HepG2 (cell line): ENCODE results near the gene GNAZ. TPM values are rescaled to one million over a fixed set of nuclear protein-coding genes. Genes with fewer than 3 reads are reported as not detected.

Experiments
- ATAC-seq: fragments of 200-7000 bp; cut with Tn5 transposase; 3 replicates; pipeline ENCODE4 v1.9.1; 2020; ENCODE audit warnings: mild to moderate bottlenecking, moderate library complexity
- BruUV-seq: library from RNA; stranded (reverse); fragments of 400-500 nt; replicated peaks from 2 replicates; lab custom pipeline; 2021; lab: Mats Ljungman, UMichigan
- CTCF ChIA-PET: fragments of 300-600 bp; formaldehyde crosslinking; extraction: SDS; loops from one replicate; lab custom pipeline; 2021; ENCODE audit warnings: low total read pairs, inconsistent platforms, low intra/inter-chr PET ratio; lab: Yijun Ruan, JAX
- POLR2A ChIA-PET: fragments of 350-600 bp; sonication (Branson Sonifier 250); formaldehyde crosslinking; loops from one replicate; lab custom pipeline; 2020; ENCODE audit warnings: antibody characterized with exemption, inconsistent platforms; lab: Yijun Ruan, JAX
- DNase-seq: peaks from one replicate; pipeline ENCODE4 v3.0.0-alpha.2; 2015; ENCODE audit warnings: low spot score
- FAIRE-seq: peaks from 3 replicates; lab custom pipeline; 2011; peaks lifted over from hg19 to GRCh38; lab: Jason Lieb, UNC
- H2AFZ ChIP-seq: one replicate; pipeline ENCODE4 v1.6.1; 2011; ENCODE audit warnings: low read length, inconsistent platforms
- H3K27ac ChIP-seq: fragments of 300-600 bp; 3 replicates; pipeline ENCODE4 v1.8.0; 2011; ENCODE audit warnings: mixed run types, mild to moderate bottlenecking, mixed read lengths, low read length, inconsistent platforms; ENCODE audit not compliant: insufficient read depth; ENCODE audit errors: extremely low read length
- H3K27me3 ChIP-seq, 2 experiments: fragments of 200-600 bp in 1 of 2; 2 replicates in 1 of 2; 3 replicates in 1 of 2; pipeline versions ENCODE4 v1.6.0 to v1.8.0; 2011; ENCODE audit warnings: low read length in 2 of 2, mild to moderate bottlenecking in 2 of 2, moderate library complexity in 2 of 2, inconsistent platforms in 1 of 2; ENCODE audit not compliant: insufficient read depth in 2 of 2, control insufficient read depth in 1 of 2
- H3K36me3 ChIP-seq, 2 experiments: fragments of 200-600 bp in 1 of 2; replicated peaks in 1 of 2; 2 replicates in 1 of 2; 3 replicates in 1 of 2; pipeline versions ENCODE4 v1.5.1 to v1.8.0; 2011; ENCODE audit warnings: low read length in 2 of 2, inconsistent platforms in 1 of 2; ENCODE audit not compliant: insufficient read depth in 2 of 2, control insufficient read depth in 1 of 2
- H3K4me1 ChIP-seq: 2 replicates; pipeline ENCODE4 v1.5.1; 2012; ENCODE audit warnings: low read length, inconsistent platforms; ENCODE audit not compliant: insufficient read depth
- H3K4me2 ChIP-seq: 2 replicates; pipeline ENCODE4 v1.6.0; 2011; ENCODE audit warnings: low read depth, low read length, inconsistent platforms
- H3K4me3 ChIP-seq, 3 experiments: fragments of 200-600 bp in 1 of 3; sonication (generic), shearing (Covaris generic) in 1 of 3; replicated peaks in 1 of 3; 2 replicates each; pipeline ENCODE4 v1.5.1; 2011 to 2016; ENCODE audit warnings: low read length in 3 of 3, inconsistent platforms in 2 of 3, low read depth in 2 of 3, mild to moderate bottlenecking in 2 of 3, control low read depth in 1 of 3, mixed read lengths in 1 of 3; ENCODE audit not compliant: insufficient read depth in 1 of 3
- H3K79me2 ChIP-seq: one replicate; pipeline ENCODE4 v1.6.1; 2011; ENCODE audit warnings: low read length, inconsistent platforms; ENCODE audit not compliant: insufficient read depth
- H3K9ac ChIP-seq: 2 replicates; pipeline ENCODE4 v1.6.0; 2011; ENCODE audit warnings: mild to moderate bottlenecking, low read depth, low read length, inconsistent platforms; ENCODE audit not compliant: insufficient read depth
- H3K9me3 ChIP-seq: 2 replicates; pipeline ENCODE4 v1.5.1; 2012; ENCODE audit warnings: mild to moderate bottlenecking, low read length
- H4K20me1 ChIP-seq: 2 replicates; pipeline ENCODE4 v1.6.0; 2011; ENCODE audit warnings: inconsistent platforms, mild to moderate bottlenecking, low read length, moderate library complexity; ENCODE audit not compliant: insufficient read depth
- MED8 ChIP-seq: sonication (generic); formaldehyde crosslinking; IDR thresholded peaks from 2 replicates; pipeline ENCODE4 v1.8.1; 2023; ENCODE audit warnings: mild to moderate bottlenecking, missing genetic modification reagents; ENCODE audit not compliant: insufficient replicate concordance
- NCOA1 ChIP-seq: sonication (generic); formaldehyde crosslinking; IDR thresholded peaks from 2 replicates; pipeline ENCODE4 v1.9.0; 2021; ENCODE audit warnings: missing genetic modification reagents
- NFYB ChIP-seq: sonication (generic); formaldehyde crosslinking; IDR thresholded peaks from 2 replicates; pipeline ENCODE4 v1.4.0; 2020; ENCODE audit warnings: missing genetic modification reagents
- NFYC ChIP-seq: IDR thresholded peaks from 2 replicates; pipeline ENCODE4 v1.6.1; 2016; ENCODE audit warnings: missing genetic modification reagents, missing compliant biosample characterization
- NR2F1 ChIP-seq, 2 experiments: fragments of 450-650 bp in 1 of 2; formaldehyde crosslinking in 1 of 2; IDR thresholded peaks; 2 replicates each; pipeline versions ENCODE4 v1.5.0 to v1.6.1; 2016 to 2020; ENCODE audit warnings: mild to moderate bottlenecking in 1 of 2, missing compliant biosample characterization in 1 of 2, missing genetic modification reagents in 1 of 2, moderate library complexity in 1 of 2
- RBAK ChIP-seq: sonication (generic); formaldehyde crosslinking; IDR thresholded peaks from 2 replicates; pipeline ENCODE4 v1.5.1; 2020; ENCODE audit warnings: mild to moderate bottlenecking, missing genetic modification reagents
- TAF15 ChIP-seq: fragments of 200-400 bp; formaldehyde crosslinking; IDR thresholded peaks from one replicate; pipeline ENCODE4 v1.6.1; 2018; ENCODE audit warnings: mild to moderate bottlenecking, low read depth, low read length; ENCODE audit not compliant: poor library complexity, severe bottlenecking
- ZBTB21 ChIP-seq: sonication (generic); formaldehyde crosslinking; IDR thresholded peaks from 2 replicates; pipeline ENCODE4 v1.4.0; 2020; ENCODE audit warnings: missing genetic modification reagents
- ZBTB42 ChIP-seq: sonication (generic); formaldehyde crosslinking; IDR thresholded peaks from 2 replicates; pipeline ENCODE4 v1.5.0; 2020; ENCODE audit warnings: mild to moderate bottlenecking, missing genetic modification reagents
- ZNF101 ChIP-seq: sonication (generic); formaldehyde crosslinking; IDR thresholded peaks from 2 replicates; pipeline ENCODE4 v1.4.0; 2020; ENCODE audit warnings: mild to moderate bottlenecking, low read depth, missing genetic modification reagents, borderline replicate concordance
- ZNF383 ChIP-seq: sonication (generic); formaldehyde crosslinking; IDR thresholded peaks from 2 replicates; pipeline ENCODE4 v1.4.0; 2020; ENCODE audit warnings: missing genetic modification reagents, mild to moderate bottlenecking, borderline replicate concordance
- ZNF619 ChIP-seq: sonication (generic); formaldehyde crosslinking; IDR thresholded peaks from 2 replicates; pipeline ENCODE4 v1.4.0; 2020; ENCODE audit warnings: mild to moderate bottlenecking, missing genetic modification reagents
- ZNF777 ChIP-seq: sonication (generic); formaldehyde crosslinking; IDR thresholded peaks from 2 replicates; pipeline ENCODE4 v1.4.0; 2020; ENCODE audit warnings: missing genetic modification reagents
- WGBS: methylation state at CpG from one replicate; pipeline ENCODE4 v1.1.6; 2017; ENCODE audit warnings: low lambda C conversion rate; 5-methylcytosine and 5-hydroxymethylcytosine counted together
- in situ Hi-C: cut with HindIII; loops from 2 replicates; pipeline ENCODE4 v1.10.0; 2017; ENCODE audit warnings: low pct_unique_long_range_greater_than_20kb; ENCODE audit not compliant: extremely low pct_ligation_motif_present
- intact Hi-C: fragments of 100-400 bp; cut with micrococcal nuclease; formaldehyde crosslinking; loops from one replicate; pipeline ENCODE4 v1.10.0; 2022; ENCODE audit not compliant: unreplicated experiment
- polyA plus RNA-seq, 8 experiments: library from polyadenylated mRNA; depleted of rRNA in 3 of 8; stranded (reverse) in 7 of 8; unstranded in 1 of 8; fragments of >200 nt; fragmentation: Illumina TruSeq in 4 of 8; extraction: Trizol in 4 of 8; gene quantifications; 2 replicates each; pipeline versions ENCODE4 v1.2.1 to v1.2.3, GENCODE V29; 2011 to 2016; ENCODE audit warnings: low read depth in 4 of 8, missing spikeins in 1 of 8, mixed read lengths in 1 of 8; ENCODE audit not compliant: insufficient read depth in 1 of 8
- total RNA-seq, 5 experiments: library from RNA; depleted of rRNA; stranded (reverse); fragments of >200 nt; fragmentation: Illumina TruSeq; extraction: Trizol; gene quantifications; 2 replicates each; pipeline ENCODE4 v1.2.3, GENCODE V29; 2016; ENCODE audit warnings: low read depth in 1 of 5
- TF ChIP-seq, protein P1 (sequence below): sonication (generic); formaldehyde crosslinking; IDR thresholded peaks from 2 replicates; pipeline ENCODE4 v1.8.1; 2023; ENCODE audit warnings: mild to moderate bottlenecking, missing genetic modification reagents
- TF ChIP-seq, protein P2 (sequence below): sonication (generic); formaldehyde crosslinking; IDR thresholded peaks from 2 replicates; pipeline ENCODE4 v1.4.0; 2020; ENCODE audit warnings: missing genetic modification reagents
- TF ChIP-seq, protein P3 (sequence below): sonication (generic); formaldehyde crosslinking; IDR thresholded peaks from 2 replicates; pipeline ENCODE4 v1.5.0; 2020; ENCODE audit warnings: mild to moderate bottlenecking, missing genetic modification reagents

The GNAZ gene
- total and polyA plus RNA-seq, 2 of the 13 experiments (the other 11 are each of a cell fraction or from before 2014, with no cell fraction given): 11.4 to 22.3 TPM

DNA sequence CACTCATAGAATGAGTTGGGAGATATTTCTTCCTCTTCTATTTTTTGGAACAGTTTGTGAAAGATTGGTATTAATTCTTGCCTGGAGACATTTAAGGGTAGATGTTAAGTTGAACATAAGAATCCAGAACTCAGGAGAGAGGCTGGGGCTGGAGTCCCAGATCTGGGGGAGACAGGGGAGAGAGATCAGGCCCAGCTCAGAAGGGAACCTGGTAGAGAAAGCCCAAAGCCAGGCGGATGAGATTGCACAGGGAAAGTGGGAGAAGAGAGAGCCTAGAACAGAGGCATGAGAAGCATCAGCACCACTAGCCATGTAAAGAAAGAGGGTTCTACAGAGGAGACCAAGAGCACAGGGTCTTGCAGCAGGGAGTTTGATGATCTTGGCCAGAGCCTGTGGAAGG is 13.0 kb upstream of the GNAZ start (continued):
- TF ChIP-seq, protein P1, sequence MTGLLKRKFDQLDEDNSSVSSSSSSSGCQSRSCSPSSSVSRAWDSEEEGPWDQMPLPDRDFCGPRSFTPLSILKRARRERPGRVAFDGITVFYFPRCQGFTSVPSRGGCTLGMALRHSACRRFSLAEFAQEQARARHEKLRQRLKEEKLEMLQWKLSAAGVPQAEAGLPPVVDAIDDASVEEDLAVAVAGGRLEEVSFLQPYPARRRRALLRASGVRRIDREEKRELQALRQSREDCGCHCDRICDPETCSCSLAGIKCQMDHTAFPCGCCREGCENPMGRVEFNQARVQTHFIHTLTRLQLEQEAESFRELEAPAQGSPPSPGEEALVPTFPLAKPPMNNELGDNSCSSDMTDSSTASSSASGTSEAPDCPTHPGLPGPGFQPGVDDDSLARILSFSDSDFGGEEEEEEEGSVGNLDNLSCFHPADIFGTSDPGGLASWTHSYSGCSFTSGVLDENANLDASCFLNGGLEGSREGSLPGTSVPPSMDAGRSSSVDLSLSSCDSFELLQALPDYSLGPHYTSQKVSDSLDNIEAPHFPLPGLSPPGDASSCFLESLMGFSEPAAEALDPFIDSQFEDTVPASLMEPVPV (CRISPR knock-in tag): no peak
- TF ChIP-seq NCOA1 (no peak), ZNF101 (CRISPR knock-in tag) (no peak), NFYC (no peak), ZNF383 (CRISPR knock-in tag) (no peak), NFYB (CRISPR knock-in tag) (no peak), TAF15 (no peak)

DNA sequence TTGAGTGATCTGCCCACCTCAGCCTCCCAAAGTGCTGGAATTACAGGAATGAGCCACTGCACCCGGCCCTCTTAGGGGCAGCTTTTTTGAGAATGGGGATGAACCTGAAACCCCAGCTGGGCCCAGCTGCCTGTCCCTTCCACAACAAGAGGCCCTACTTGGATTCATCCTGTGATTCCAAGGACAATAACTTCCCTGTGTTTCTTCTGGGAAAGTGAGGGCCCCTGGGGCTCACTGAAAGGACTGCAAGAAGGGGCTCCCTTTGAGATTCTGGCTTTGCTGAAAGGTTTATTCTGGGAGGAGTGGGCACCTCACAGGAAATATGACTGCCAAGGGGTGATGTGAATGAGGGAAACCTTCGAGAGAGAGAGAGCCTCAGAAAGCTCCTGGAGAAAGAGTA is 12.3 kb upstream of the GNAZ start:
- ChIA-PET CTCF (no interaction called here), POLR2A (interaction anchor here (0.9 to 1.2 kb wide), 2 partner anchors 11 to 13 kb away, joined by 3 to 4 read pairs; partner anchors contain the start of gene GNAZ)
- Histone ChIP-seq H4K20me1 (no peaks in the 10 kb centered on the region), H3K4me3 (no peak overlapping the region), H3K27me3 (peaks cover 3 to 38% of the 10 kb centered on the region in 2 experiments; a peak in 3 of 5 replicates), H3K4me2 (no peak overlapping the region), H3K27ac (no peak overlapping the region), H2AFZ (no peak overlapping the region), H3K4me1 (peaks cover 10% of the 10 kb centered on the region), H3K79me2 (no peaks in the 10 kb centered on the region), H3K36me3 (no peaks in the 10 kb centered on the region), H3K9me3 (no peaks in the 10 kb centered on the region), H3K9ac (no peak overlapping the region)
- TF ChIP-seq, protein P2, sequence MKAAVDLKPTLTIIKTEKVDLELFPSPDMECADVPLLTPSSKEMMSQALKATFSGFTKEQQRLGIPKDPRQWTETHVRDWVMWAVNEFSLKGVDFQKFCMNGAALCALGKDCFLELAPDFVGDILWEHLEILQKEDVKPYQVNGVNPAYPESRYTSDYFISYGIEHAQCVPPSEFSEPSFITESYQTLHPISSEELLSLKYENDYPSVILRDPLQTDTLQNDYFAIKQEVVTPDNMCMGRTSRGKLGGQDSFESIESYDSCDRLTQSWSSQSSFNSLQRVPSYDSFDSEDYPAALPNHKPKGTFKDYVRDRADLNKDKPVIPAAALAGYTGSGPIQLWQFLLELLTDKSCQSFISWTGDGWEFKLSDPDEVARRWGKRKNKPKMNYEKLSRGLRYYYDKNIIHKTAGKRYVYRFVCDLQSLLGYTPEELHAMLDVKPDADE: no peak
- TF ChIP-seq NR2F1 (CRISPR knock-in tag; IDR thresholded peaks at IDR 0.05): no peak
- TF ChIP-seq RBAK (CRISPR knock-in tag): no peak
- TF ChIP-seq ZNF777 (CRISPR knock-in tag): no peak
- no peak for TF ChIP-seq ZBTB21 (CRISPR knock-in tag)
- TF ChIP-seq, protein P3, sequence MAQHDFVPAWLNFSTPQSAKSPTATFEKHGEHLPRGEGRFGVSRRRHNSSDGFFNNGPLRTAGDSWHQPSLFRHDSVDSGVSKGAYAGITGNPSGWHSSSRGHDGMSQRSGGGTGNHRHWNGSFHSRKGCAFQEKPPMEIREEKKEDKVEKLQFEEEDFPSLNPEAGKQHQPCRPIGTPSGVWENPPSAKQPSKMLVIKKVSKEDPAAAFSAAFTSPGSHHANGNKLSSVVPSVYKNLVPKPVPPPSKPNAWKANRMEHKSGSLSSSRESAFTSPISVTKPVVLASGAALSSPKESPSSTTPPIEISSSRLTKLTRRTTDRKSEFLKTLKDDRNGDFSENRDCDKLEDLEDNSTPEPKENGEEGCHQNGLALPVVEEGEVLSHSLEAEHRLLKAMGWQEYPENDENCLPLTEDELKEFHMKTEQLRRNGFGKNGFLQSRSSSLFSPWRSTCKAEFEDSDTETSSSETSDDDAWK (CRISPR knock-in tag): no peak
- no peak for TF ChIP-seq ZNF619 (CRISPR knock-in tag)
- no peak for TF ChIP-seq ZBTB42 (CRISPR knock-in tag)
- no peak for TF ChIP-seq MED8
- no peak for FAIRE-seq
- WGBS: 0% methylated on average over 2 of the region's 2 CpGs
- DNase-seq: no peak
- in situ Hi-C loops: no loop called here
- ATAC-seq: no peak
- intact Hi-C loops: no loop called here
- no TSS peak for BruUV-seq
